Thyroid gland (tissue), 4 donors: ENCODE results near the gene DTX3L. TPM values are rescaled to one million over a fixed set of nuclear protein-coding genes. Genes with fewer than 3 reads are reported as not detected.

Experiments
- DNase-seq, 2 donors: peaks; one replicate each; pipeline ENCODE4 v3.0.0-alpha.2; 2019
- H3K27ac ChIP-seq, 3 donors: fragments of 200-600 bp; sonication (generic); 1 replicate in 2 of 3; 2 replicates in 1 of 3; pipeline ENCODE4 v1.5.1; 2016 to 2019; ENCODE audit warnings: mild to moderate bottlenecking in 1 of 3, moderate library complexity in 1 of 3
- H3K27me3 ChIP-seq: fragments of 200-600 bp; sonication (generic); one replicate; pipeline ENCODE4 v1.5.1; 2019
- H3K36me3 ChIP-seq, 2 donors: fragments of 200-600 bp; sonication (generic); one replicate each; pipeline ENCODE4 v1.5.1; 2016 to 2019
- H3K4me1 ChIP-seq, 2 donors: fragments of 200-600 bp; sonication (generic); one replicate each; pipeline ENCODE4 v1.5.1; 2017 to 2019
- H3K4me3 ChIP-seq, 3 donors: fragments of 200-600 bp; sonication (generic); replicated peaks in 1 of 3; 1 replicate in 2 of 3; 2 replicates in 1 of 3; pipeline ENCODE4 v1.5.1; 2016; ENCODE audit warnings: mild to moderate bottlenecking in 1 of 3
- H3K9me3 ChIP-seq: fragments of 200-600 bp; sonication (generic); one replicate; pipeline ENCODE4 v1.5.1; 2017
- CTCF ChIP-seq, 6 experiments: fragments of 200-600 bp in 3 of 6; fragments of 450-650 bp in 3 of 6; sonication (generic) in 3 of 6; IDR thresholded peaks; one replicate each; pipeline ENCODE4 v1.5.1; 2016 to 2019; ENCODE audit warnings: antibody characterized with exemption in 6 of 6, mild to moderate bottlenecking in 2 of 6, inconsistent platforms in 1 of 6, moderate library complexity in 1 of 6
- POLR2A ChIP-seq, 2 donors: fragments of 450-650 bp; IDR thresholded peaks; one replicate each; pipeline ENCODE4 v1.6.1; 2017; ENCODE audit warnings: antibody characterized with exemption in 2 of 2, mild to moderate bottlenecking in 2 of 2, moderate library complexity in 1 of 2
- WGBS, 2 donors: methylation state at CpG; one replicate each; pipeline ENCODE4 v1.1.5; 2017; 5-methylcytosine and 5-hydroxymethylcytosine counted together
- intact Hi-C: fragments of 100-400 bp; cut with DNase I; formaldehyde crosslinking; loops from one replicate; pipeline ENCODE4 v1.15.1; 2023
- total RNA-seq, 4 donors: library from RNA; depleted of rRNA; stranded (reverse); fragments of >200 nt; gene quantifications; one replicate each; pipeline ENCODE4 v1.2.3, GENCODE V29; 2016

DTX3L gene
- total RNA-seq, 4 donors from 2014 or later = 21.1 to 32.1 (median 26.5) TPM

DNA sequence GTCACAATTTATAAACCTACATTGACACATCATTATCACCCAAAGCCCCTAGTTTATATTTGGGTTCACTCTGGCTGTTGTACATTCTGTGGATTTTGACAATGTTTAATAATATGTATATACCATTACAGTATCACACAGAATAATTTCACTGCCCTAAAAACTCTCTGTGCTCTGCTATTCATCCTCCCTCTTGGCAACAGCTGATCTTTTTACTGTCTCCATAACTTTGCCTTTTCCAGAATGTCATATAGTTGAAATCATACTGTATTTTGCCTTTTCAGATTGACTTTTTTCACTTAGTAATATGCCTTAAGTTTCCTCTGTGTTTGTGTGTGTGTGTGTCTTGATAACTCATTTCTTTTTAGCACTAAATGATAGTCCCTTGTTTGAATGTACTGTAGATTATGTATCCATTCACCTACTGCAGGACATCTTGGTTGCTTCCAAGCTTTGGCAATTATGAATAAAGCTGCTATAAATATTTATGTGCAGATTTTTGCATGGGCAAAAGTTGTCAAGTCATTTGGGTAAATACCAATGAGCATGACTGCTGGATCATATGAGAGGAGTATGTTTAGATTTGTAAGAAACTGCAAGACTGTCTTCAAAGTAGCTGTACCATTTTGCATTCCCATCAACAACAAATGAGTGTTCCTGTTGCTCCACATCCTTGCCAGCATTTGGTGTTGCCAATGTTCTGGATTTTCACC, 22.8 kb downstream of the DTX3L start:
- no peaks in the 10 kb centered on the region for H3K4me1 ChIP-seq
- no peaks in the 10 kb centered on the region for H3K36me3 ChIP-seq
- no peak overlapping the region for H3K27ac ChIP-seq
- H3K9me3 ChIP-seq = no peaks in the 10 kb centered on the region
- no peaks in the 10 kb centered on the region for H3K27me3 ChIP-seq
- TF ChIP-seq POLR2A (IDR thresholded peaks at IDR 0.05) (no peak), CTCF (IDR thresholded peaks at IDR 0.05) (no peak)
- intact Hi-C loops = no loop called here
- no peak for DNase-seq
- H3K4me3 ChIP-seq = no peak overlapping the region

DNA sequence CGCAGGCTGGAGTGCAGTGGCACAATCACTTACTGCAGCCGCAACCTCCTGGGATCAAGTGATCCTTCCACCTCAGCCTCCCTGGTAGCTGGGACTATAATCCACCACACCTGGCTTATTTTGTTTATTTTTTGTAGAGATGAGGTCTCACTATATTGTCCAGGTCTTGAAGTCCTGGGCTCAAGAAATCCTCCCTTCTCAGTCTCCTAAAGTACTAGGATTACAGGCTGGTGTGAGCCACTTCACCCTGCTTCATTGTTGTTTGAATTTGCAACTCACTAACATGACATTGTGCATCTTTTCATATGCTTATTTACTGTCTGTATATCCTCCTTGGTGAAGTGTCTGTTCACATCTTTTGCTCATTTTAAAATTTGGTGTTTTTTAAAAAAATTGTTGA, 23.4 kb downstream of the DTX3L start:
- H3K27ac ChIP-seq = no peak overlapping the region
- 50 to 96% methylated on average over 1 of the region's 2 CpGs for WGBS, 2 donors
- no peak overlapping the region for H3K4me3 ChIP-seq
- no peaks in the 10 kb centered on the region for H3K27me3 ChIP-seq
- DNase-seq = no peak
- TF ChIP-seq CTCF (IDR thresholded peaks at IDR 0.05) (no peak), POLR2A (IDR thresholded peaks at IDR 0.05) (no peak)
- H3K36me3 ChIP-seq = no peaks in the 10 kb centered on the region
- intact Hi-C loops = no loop called here
- no peaks in the 10 kb centered on the region for H3K4me1 ChIP-seq
- no peaks in the 10 kb centered on the region for H3K9me3 ChIP-seq

- Histone ChIP-seq H3K4me3 (no peak overlapping the region), H3K9me3 (no peaks in the 10 kb centered on the region), H3K36me3 (no peaks in the 10 kb centered on the region), H3K27ac (no peak overlapping the region), H3K4me1 (no peaks in the 10 kb centered on the region), H3K27me3 (no peaks in the 10 kb centered on the region)
- no peak for DNase-seq
- intact Hi-C loops = no loop called here
- TF ChIP-seq POLR2A (IDR thresholded peaks at IDR 0.05) (no peak), CTCF (IDR thresholded peaks at IDR 0.05) (no peak)
- 67 to 71% methylated on average over 5 of the region's 5 CpGs for WGBS, 2 donors
These were observed 25.2 kb downstream of the DTX3L start for GRCh38 chr3:122589297-122589696.

- 96% methylated on average over 2 of the region's 2 CpGs for WGBS, 2 donors
- no peaks in the 10 kb centered on the region for H3K4me1 ChIP-seq
- no peak overlapping the region for H3K4me3 ChIP-seq
- intact Hi-C loops = no loop called here
- H3K36me3 ChIP-seq = no peaks in the 10 kb centered on the region
- H3K27ac ChIP-seq = no peak overlapping the region
- DNase-seq = no peak
- no peak for TF ChIP-seq CTCF (IDR thresholded peaks at IDR 0.05)
- TF ChIP-seq POLR2A (IDR thresholded peaks at IDR 0.05) = no peak
- no peaks in the 10 kb centered on the region for H3K27me3 ChIP-seq
- no peaks in the 10 kb centered on the region for H3K9me3 ChIP-seq
These were observed 26.5 kb downstream of the DTX3L start for GRCh38 chr3:122590610-122591009.

DNA sequence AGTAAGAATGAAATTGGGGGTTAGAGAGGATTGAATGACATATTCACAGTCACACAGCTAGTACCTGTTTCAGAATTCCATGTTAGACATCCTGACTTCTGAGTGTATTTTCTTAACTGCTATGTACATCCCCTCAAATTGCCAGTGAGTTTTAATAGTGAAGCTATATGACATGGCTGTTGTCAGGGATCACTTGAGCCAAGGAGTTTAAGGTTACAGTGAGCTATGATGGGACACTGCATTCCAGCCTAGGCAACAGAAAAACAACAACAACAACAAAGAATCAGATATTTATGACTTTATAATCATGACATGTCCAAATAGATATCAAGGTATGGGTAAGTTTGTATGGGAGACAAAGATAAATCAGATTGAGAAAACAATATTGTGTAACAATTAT, 29.9 kb downstream of the DTX3L start:
- no peak for DNase-seq
- Histone ChIP-seq H3K27ac (no peak overlapping the region), H3K27me3 (no peaks in the 10 kb centered on the region), H3K36me3 (no peaks in the 10 kb centered on the region), H3K4me3 (no peak overlapping the region), H3K9me3 (no peaks in the 10 kb centered on the region), H3K4me1 (no peaks in the 10 kb centered on the region)
- TF ChIP-seq POLR2A (IDR thresholded peaks at IDR 0.05) = no peak
- TF ChIP-seq CTCF (IDR thresholded peaks at IDR 0.05) = no peak
- intact Hi-C loops = no loop called here
